Fibroblast of pulmonary artery (primary cell): ENCODE results near the gene SLC25A1.

ENCODE experiments used
- DNase-seq: peaks from one replicate; pipeline ENCODE4 v3.0.0-alpha.2; 2010; ENCODE audit warnings: low read depth
- H3K4me3 ChIP-seq: replicated peaks from 2 replicates; pipeline ENCODE4 v1.5.1; 2011; ENCODE audit warnings: low read depth, mild to moderate bottlenecking, control low read depth, low read length, moderate library complexity
- CTCF ChIP-seq: IDR thresholded peaks from 2 replicates; pipeline ENCODE4 v1.5.1; 2011; ENCODE audit warnings: mild to moderate bottlenecking, control low read depth, low read length, inconsistent platforms; ENCODE audit errors: missing control alignments

Gene SLC25A1

DNA sequence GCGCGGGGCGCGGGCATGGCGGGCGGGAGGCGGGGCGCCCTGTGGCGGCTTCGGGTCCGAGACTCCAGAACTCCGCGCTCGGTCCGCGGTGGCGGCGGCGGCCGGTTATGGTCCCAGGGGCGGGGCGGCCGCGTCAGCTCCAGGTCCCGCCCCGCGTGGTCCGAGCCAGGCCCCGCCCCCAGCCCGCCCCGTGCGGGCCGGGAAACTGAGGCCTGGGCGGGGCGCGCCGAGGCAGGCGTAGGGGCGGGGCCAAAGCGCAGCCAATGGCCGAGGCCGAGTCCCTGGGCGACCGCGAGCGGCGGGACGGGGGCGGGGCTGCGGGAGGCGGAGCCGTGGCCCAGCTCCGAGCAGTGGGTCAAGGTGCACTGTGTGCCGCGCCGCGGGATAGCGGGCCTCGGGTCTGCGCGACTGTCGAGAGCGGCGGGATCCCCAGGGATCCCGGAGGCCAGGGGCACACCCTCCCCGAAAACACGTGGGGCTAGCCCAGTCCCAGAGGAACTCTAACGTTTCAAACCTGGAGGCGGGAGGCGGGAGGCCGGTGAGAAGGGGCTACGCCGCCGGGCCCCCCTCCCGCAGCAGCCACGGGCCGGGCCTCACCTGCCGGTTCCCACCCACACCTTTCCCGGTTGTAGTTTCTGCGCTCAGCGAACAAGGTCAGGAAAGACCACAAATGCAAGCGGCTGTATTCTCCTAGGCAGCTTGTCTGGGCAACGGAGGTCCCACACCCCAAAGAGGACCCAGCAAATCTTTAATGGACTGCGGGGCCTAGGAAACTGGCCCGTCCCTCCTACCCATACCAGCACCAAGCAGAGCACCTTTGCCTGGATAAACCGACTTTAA, at the start of gene SLC25A1:
Gene SLC25A1 (minus strand): TSS at position 80 of the 840 bp plus-strand sequence. CDS start 63 bp downstream, at position 17.
- peak; percentile 85 for DNase-seq
- no peak for TF ChIP-seq CTCF

GRCh38 chr22:19228179-19228578, 49.6 kb upstream of the SLC25A1 start:
- H3K4me3 ChIP-seq, result no peak overlapping the region
- DNase-seq, result no peak
- TF ChIP-seq CTCF, result no peak

More for the DNA sequence above, at the start of gene SLC25A1:
- peak within 1 kb of the TSS; percentile 66 for H3K4me3 ChIP-seq

GRCh38 chr22:19226428-19226827, 47.9 kb upstream of the SLC25A1 start:
- no peak for DNase-seq
- TF ChIP-seq CTCF, result no peak

DNA sequence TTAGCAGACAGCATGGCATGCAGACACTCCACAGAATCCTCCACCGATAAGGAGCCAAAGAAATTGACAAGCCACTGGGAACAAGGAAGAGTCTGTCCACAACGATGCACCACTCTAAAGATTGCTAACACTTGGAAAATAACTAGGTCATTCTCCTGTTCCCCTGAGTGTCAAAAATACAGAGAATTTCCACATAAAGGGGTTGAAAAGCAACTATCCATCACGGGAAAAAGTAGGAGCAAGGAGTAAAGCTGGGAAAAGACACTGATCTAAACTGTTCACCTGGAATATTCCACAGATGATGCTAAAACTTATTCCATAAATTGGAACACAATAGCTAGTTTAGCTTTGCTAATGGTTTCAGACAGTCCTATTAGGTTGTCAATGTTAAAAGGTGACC, 47.0 kb upstream of the SLC25A1 start:
- no peak overlapping the region for H3K4me3 ChIP-seq
- no peak for TF ChIP-seq CTCF
- DNase-seq, result no peak

More at GRCh38 chr22:19226428-19226827, 47.9 kb upstream of the SLC25A1 start:
- no peak overlapping the region for H3K4me3 ChIP-seq

GRCh38 chr22:19224985-19225384, 46.4 kb upstream of the SLC25A1 start:
- no peak for DNase-seq
- no peak overlapping the region for H3K4me3 ChIP-seq
- no peak for TF ChIP-seq CTCF

DNA sequence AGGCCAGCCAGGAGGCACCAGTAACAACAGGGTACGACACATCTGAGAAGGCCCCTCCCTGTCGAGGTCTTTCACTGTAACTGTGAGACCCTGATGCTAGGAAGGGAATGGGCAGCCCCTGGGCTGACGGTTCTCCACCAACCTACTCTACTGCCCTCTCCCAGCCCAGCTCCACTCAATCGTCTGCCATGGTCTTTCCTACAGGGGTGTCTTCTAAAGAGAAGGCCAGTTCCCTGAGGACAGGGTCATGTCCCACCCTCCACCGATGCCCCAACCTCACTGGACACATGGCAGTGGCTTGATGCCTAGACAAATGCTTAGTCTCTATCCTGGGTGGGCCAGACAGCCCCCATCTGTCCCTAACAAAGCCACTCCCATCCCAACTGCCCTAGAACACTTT, 46.0 kb upstream of the SLC25A1 start:
- no peak for DNase-seq
- H3K4me3 ChIP-seq, result no peak overlapping the region
- no peak for TF ChIP-seq CTCF

GRCh38 chr22:19223617-19224016, 45.1 kb upstream of the SLC25A1 start:
- no peak for DNase-seq
- no peak overlapping the region for H3K4me3 ChIP-seq
- TF ChIP-seq CTCF, result no peak
